Skin of body (tissue), 2 donors: ENCODE data around the gene AOAH. TPM values are rescaled to one million over a fixed set of nuclear protein-coding genes. Genes with fewer than 3 reads are reported as not detected.
"Not testable (repeated sequence)": the region's sequence is repeated elsewhere in the genome, so short reads cannot be mapped to it uniquely, and the experiment has no call there.

Experiments
- DNase-seq: peaks from one replicate; lab custom pipeline; 2025; lab: John Stamatoyannopoulos, UW
- total RNA-seq: library from RNA; depleted of rRNA; stranded (reverse); fragments of >200 nt; gene quantifications from one replicate; pipeline ENCODE4 v1.2.3, GENCODE V29; 2014

The AOAH gene
- total RNA-seq, 1 donor from 2014 or later: 5.8 TPM

- DNase-seq: no peak
Observed at GRCh38 chr7:36473454-36474282, 250.6 kb downstream of the AOAH start.

GRCh38 chr7:36472141-36472729, 252.1 kb downstream of the AOAH start:
- DNase-seq: no peak

DNA sequence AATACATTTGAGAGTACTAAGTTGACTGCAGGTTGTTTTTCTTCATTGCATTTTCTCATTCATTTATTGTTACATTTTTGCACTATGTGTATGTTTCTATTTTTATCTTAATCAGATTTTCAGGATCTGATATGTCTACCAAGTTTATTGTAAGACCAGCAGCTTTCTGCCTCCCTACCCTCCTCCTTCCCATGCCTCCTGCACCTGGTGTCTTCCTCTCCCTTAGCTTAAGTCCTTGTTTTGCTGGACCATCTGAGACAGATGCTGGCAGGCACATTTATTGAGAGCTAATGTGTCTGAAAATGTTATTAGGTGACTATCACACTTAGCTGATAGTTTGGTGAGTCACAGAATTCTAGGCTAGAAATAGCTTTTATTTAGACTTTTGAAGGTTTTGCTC, 255.1 kb downstream of the AOAH start:
- DNase-seq: no peak

GRCh38 chr7:36468370-36469101, 255.8 kb downstream of the AOAH start:
- no peak for DNase-seq

- DNase-seq: not testable (repeated sequence)
Observed at GRCh38 chr7:36466001-36466400, 258.3 kb downstream of the AOAH start.

DNA sequence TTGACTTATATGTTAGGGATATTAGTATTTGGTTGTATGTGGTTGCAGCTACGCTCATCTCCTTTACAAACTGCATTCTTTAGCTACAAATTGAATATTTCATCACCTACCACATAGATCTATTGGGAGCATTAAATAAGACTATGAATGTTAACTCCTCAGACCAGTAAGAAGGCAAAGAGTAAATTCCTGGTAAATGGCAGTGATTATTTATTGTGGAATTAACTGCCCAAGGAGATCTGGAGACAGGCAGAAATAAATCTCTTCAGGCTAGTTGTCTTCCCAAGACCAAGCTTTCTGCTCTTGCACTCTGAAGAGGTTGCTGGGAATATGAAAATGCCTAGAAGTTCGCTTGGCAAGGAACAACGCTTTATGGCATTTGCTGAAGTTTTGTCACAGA, 260.0 kb downstream of the AOAH start:
- DNase-seq: no peak
